GM18499 (cell line): ENCODE measurements around the gene SETBP1.

Source experiments
- ATAC-seq: cut with Tn5 transposase; IDR thresholded peaks from one replicate; pipeline ENCODE4 v1.9.1; 2021; ENCODE audit warnings: moderate number of reproducible peaks; ENCODE audit not compliant: insufficient read depth, unreplicated experiment

The SETBP1 gene

DNA sequence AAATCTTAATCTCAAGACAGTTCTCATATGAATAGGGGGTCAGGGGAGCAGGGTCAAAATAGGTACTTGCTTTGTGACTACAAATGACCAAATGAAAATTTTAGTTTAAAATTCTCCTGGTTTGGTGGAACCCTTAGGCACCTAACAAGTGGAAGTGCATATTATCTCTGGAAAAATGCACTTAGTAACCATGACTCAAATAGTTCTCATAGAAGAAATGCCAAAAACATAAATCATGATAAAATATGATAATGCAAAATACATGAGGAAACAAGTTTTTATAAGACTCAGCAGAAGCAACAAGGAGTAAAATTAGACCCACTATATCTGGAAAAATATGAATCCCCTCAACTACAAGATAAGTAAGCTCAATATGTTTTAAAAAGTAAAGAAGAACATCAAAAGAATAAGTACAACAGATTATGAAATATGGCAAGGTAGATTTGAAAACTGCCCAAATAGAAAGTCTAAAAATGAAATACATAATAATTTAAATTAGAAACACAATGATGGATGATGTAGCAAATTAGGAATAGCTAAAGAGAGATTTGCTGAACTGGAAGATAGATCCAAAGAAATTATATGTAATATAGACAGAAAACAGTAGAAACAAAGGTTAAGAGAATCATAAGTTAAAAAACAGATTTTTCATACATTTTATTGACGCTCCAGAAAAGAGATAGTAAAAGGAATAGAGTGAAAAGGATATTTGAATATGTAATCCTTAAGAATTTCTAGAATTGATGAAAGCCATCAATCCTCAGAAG lies 308.3 kb downstream of the SETBP1 start:
- no peak for ATAC-seq

- no peak for ATAC-seq
Measured at GRCh38 chr18:44996261-44996660, 315.6 kb downstream of the SETBP1 start.

DNA sequence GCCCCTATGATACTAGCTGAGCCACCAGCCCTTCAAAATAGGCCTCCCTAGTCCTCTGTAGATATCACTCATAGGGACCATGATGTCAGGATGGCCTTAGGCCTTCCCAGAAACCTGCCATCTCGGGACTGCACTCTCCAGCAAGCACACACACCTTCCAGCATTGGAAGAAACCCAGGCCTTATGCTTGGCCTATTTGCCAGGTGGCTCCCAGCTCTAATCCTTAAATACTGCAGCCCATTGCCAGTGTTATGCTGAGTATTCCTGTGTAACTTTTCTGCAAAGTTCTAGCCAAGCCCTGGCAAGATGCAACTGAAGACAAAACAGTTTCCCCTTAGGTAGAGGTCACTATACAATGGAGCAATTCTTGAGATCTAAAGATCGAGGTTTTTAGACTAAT lies 316.5 kb downstream of the SETBP1 start:
- ATAC-seq, result no peak

GRCh38 chr18:44998360-44998759 lies 317.7 kb downstream of the SETBP1 start:
- ATAC-seq, result no peak

GRCh38 chr18:45004546-45005080 lies 323.9 kb downstream of the SETBP1 start:
- ATAC-seq, result no peak

DNA sequence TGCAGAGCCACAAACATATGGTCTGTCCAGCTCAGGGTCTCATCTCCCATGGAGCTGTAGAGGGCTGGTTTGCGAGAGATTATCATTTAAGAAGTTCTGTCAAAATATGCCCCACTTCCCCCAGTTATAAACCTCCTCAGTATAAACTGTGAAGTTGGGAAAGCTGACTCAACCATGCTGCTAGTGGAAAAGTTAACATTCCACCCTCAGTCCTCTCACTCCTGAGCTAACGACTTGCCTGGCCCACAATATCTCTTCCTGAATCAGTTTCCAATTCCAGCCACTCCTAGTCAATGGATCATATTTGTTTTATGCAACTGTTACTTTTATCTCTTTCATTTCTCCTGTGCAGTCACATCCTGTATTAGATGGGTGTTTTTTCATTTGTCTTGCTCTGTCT lies 326.2 kb downstream of the SETBP1 start:
- no peak for ATAC-seq

- ATAC-seq, result no peak
Measured at GRCh38 chr18:45007531-45007930, 326.8 kb downstream of the SETBP1 start.

DNA sequence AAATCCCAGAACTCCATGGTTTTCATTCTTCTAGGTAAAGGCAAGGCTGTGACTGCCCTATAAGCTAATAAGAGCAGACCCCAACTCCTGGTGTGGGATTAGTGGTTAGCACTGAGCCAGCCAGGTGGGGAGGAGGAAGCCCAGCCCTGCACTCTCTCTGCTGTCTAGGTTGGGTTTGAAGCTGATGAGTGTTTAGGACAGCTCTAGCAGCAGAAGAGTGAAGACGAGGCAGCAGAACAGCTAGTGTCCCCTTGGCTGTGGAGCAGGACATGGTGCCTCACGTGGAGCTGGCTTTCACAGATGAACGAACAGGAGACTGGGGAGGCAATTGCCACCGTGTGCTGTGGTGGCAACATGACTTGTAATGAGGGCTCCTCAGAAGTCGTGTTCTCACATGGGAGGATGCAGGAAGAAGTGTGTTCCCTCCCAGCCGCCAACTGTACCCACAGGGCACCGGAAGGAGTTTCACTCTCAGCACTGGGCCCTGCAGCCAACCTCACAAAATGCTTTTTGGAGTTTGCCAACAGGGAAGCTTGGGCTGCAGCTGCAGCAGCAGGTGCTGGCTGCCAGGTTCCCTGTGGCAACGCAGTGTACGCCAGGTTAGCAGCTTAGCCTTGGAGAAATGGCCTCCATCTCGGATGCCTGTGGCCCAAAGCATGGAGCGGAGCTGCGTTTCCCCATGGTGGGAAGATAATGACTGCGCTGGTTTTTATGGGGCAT lies 328.2 kb downstream of the SETBP1 start:
- no peak for ATAC-seq

DNA sequence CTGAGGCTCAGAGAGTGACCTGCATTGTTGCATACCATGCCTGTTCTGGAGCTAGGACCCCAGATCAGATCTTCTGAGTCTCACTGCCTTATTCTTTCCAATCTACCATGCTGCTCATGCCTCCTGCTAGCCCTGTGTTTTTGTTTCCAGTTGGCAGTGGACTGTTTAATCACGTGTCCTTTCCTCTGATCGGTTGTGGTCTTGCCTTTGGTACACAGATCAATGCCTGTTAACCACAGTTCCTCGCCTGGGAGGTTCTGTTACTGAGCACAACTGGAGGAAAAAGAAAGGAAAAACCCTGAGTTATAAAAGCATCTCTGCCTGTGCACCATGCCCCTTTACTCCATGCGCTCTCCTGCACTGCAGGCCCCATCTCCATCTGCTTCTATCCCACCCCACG lies 329.1 kb downstream of the SETBP1 start:
- no peak for ATAC-seq

- no peak for ATAC-seq
Measured at GRCh38 chr18:45012286-45012685, 331.6 kb downstream of the SETBP1 start.

- no peak for ATAC-seq
Measured at GRCh38 chr18:45014047-45014501, 333.4 kb downstream of the SETBP1 start.

- ATAC-seq, result no peak
Measured at GRCh38 chr18:45015788-45016128, 335.1 kb downstream of the SETBP1 start.

- no peak for ATAC-seq
Measured at GRCh38 chr18:45019469-45019868, 338.8 kb downstream of the SETBP1 start.

GRCh38 chr18:45023519-45023918 lies 342.8 kb downstream of the SETBP1 start:
- ATAC-seq, result no peak

DNA sequence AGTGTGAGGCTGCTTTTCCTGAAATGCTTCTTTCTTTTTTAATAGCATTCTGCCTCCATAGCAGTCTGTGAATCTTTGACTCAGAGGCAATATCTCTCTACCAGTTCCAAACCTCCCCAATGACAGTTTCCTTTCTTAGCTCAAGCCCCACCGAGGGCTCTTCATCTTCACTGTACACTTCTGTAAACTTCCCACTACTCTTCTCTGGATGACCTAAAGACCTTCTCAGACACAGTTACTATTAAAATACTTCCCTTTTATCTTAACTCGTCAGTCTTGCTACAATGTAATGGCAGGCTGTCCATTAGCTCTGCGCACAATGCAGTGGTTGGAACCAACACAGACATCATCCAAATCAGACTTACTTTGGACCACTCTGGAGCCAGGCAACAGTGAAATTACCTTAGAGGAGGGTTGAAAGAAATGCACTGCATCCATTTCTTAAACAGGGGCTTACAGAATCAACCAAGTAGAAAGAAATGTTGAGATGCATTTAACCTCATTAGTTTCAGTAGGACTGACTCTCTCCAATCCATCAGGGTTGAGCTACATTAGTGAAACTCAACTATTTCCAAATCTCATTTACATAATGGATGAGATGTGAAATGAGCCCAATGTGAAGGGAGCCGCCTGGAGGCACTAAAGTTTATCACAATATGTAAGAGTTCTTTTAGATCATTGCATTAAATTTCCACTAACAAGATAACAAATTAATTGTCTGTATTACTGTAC lies 343.8 kb downstream of the SETBP1 start:
- ATAC-seq, result no peak

- ATAC-seq, result no peak
Measured at GRCh38 chr18:45025089-45025450, 344.4 kb downstream of the SETBP1 start.

DNA sequence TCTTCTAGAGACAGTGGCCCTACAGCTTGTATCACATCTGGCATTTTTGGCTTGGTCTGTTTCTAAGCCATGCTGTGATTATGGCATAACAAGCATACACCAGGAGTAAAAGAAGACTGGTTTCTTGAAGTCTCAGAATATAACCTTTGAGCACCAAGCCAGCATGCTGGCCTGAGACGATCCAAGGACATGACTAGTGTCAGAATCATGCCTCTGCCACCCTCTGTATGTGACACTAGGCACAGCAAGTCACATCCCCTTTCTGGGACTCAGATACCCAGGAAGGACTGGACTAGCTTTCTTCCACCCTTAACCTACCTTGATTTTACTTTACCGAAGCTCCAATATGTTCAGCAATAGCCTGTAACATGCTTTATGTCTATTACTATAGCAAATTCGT lies 345.5 kb downstream of the SETBP1 start:
- ATAC-seq, result no peak

DNA sequence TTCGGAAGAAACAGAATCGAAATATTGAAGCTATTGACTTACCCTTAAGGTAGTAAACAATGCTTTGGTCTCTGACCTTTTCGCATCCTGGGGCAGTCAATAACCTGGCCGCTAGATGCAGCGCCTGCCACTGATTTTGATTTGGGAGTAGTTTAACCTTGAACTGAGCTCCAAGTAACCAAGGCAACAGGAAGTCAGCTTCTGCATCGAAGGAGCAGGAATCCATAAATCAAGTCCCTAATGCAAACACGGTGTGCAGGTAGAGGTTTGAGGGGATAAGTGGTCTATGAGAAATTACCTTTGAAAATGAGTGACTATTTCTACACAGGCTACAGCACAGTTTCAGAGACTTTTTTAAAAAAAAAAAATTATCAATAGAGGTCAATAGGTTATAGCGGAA lies 353.5 kb downstream of the SETBP1 start:
- ATAC-seq, result no peak

DNA sequence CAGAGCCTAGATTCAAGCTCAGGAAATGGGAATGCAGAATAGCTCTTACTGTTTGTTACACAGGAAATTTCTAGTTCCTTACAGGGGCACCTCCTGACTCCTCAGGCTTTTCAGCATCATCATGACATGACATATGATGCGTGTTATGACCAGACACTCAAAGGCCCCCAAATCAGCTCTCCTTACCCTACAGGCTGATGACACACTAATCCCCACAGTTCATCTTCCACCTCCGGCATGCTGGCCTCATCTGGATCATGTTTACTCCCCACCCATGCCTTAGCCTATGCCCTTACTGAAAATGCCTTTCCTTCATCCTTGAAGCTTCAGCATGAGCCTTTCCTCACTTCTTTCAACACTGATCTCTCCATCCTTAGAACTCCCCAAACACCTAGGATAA lies 356.9 kb downstream of the SETBP1 start:
- no peak for ATAC-seq

GRCh38 chr18:45039376-45039775 lies 358.7 kb downstream of the SETBP1 start:
- ATAC-seq, result no peak

DNA sequence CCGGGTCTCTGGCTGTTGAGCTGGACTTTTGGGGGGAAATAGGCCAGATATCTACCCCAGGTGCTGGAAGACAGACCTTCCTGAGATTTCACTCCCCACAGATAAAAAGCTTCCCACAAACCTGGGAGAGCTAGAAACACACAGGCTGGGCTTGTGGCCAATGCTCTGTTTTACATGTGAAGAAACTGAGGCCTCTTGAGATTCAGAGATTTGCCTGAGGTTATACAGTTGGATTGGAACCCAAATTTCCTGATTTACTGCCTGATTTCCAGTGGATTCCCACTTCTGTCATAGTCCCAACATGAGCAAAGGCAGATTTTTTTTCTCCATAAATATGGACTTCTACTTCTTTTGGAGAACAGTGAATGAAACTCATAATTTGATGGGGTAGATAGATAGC lies 360.2 kb downstream of the SETBP1 start:
- no peak for ATAC-seq
